Neural cell (in vitro differentiated cells): ENCODE results near the gene MOGAT1.

ENCODE experiments used
- EP300 ChIP-seq: fragments of 450-650 bp; conservative IDR thresholded peaks from 2 replicates; pipeline ENCODE4 v1.6.1; 2014; ENCODE audit warnings: antibody characterized with exemption, mild to moderate bottlenecking, moderate library complexity; ENCODE audit not compliant: poor library complexity, severe bottlenecking
- EZH2 ChIP-seq: fragments of 200-600, 300-800 bp; shearing (Covaris generic), sonication (generic); IDR thresholded peaks from 2 replicates; pipeline ENCODE4 v1.6.1; 2014; ENCODE audit warnings: antibody characterized with exemption, low read length, borderline replicate concordance, mild to moderate bottlenecking; ENCODE audit not compliant: insufficient read depth, poor library complexity, severe bottlenecking
- POLR2AphosphoS5 ChIP-seq: IDR thresholded peaks from 2 replicates; pipeline ENCODE4 v1.6.1; 2012
- RAD21 ChIP-seq: fragments of 450-650 bp; conservative IDR thresholded peaks from 2 replicates; pipeline ENCODE4 v1.6.1; 2014; ENCODE audit warnings: antibody characterized with exemption, mild to moderate bottlenecking, moderate library complexity
- TAF1 ChIP-seq: IDR thresholded peaks from 2 replicates; pipeline ENCODE4 v1.6.1; 2012; ENCODE audit warnings: low read depth
- TF ChIP-seq, protein P1 (sequence below): IDR thresholded peaks from 2 replicates; pipeline ENCODE4 v1.6.1; 2012; ENCODE audit warnings: borderline replicate concordance
- TF ChIP-seq, protein P2 (sequence below): fragments of 450-650 bp; IDR thresholded peaks from 2 replicates; pipeline ENCODE4 v1.5.1; 2014; ENCODE audit warnings: antibody characterized with exemption, mild to moderate bottlenecking, moderate library complexity; ENCODE audit not compliant: poor library complexity, severe bottlenecking

DNA sequence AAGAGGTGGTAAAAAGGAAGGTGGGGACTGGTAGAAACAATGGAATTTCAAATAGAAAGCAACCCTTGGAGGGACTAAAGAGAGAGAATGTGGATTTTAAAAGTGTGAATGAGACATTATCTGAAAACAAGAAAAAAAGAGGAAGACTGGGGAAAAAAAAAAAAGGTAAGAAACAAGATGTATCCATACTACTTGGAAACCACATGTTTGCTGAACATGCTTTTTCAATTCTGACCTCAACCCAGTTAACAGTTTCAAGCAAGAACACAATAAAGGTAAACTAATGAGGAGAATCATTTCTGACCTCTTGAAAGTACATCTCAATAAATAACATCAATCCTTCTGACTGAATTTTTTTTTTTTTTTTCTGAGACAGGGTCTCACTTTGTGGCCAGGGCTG is 18.2 kb upstream of the MOGAT1 start:
- TF ChIP-seq, protein P1, sequence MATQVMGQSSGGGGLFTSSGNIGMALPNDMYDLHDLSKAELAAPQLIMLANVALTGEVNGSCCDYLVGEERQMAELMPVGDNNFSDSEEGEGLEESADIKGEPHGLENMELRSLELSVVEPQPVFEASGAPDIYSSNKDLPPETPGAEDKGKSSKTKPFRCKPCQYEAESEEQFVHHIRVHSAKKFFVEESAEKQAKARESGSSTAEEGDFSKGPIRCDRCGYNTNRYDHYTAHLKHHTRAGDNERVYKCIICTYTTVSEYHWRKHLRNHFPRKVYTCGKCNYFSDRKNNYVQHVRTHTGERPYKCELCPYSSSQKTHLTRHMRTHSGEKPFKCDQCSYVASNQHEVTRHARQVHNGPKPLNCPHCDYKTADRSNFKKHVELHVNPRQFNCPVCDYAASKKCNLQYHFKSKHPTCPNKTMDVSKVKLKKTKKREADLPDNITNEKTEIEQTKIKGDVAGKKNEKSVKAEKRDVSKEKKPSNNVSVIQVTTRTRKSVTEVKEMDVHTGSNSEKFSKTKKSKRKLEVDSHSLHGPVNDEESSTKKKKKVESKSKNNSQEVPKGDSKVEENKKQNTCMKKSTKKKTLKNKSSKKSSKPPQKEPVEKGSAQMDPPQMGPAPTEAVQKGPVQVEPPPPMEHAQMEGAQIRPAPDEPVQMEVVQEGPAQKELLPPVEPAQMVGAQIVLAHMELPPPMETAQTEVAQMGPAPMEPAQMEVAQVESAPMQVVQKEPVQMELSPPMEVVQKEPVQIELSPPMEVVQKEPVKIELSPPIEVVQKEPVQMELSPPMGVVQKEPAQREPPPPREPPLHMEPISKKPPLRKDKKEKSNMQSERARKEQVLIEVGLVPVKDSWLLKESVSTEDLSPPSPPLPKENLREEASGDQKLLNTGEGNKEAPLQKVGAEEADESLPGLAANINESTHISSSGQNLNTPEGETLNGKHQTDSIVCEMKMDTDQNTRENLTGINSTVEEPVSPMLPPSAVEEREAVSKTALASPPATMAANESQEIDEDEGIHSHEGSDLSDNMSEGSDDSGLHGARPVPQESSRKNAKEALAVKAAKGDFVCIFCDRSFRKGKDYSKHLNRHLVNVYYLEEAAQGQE: no peak
- TF ChIP-seq, protein P2, sequence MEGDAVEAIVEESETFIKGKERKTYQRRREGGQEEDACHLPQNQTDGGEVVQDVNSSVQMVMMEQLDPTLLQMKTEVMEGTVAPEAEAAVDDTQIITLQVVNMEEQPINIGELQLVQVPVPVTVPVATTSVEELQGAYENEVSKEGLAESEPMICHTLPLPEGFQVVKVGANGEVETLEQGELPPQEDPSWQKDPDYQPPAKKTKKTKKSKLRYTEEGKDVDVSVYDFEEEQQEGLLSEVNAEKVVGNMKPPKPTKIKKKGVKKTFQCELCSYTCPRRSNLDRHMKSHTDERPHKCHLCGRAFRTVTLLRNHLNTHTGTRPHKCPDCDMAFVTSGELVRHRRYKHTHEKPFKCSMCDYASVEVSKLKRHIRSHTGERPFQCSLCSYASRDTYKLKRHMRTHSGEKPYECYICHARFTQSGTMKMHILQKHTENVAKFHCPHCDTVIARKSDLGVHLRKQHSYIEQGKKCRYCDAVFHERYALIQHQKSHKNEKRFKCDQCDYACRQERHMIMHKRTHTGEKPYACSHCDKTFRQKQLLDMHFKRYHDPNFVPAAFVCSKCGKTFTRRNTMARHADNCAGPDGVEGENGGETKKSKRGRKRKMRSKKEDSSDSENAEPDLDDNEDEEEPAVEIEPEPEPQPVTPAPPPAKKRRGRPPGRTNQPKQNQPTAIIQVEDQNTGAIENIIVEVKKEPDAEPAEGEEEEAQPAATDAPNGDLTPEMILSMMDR: no peak
- TF ChIP-seq POLR2AphosphoS5 (no peak), EZH2 (no peak), EP300 (no peak), TAF1 (no peak), RAD21 (no peak)
